OCI-LY3 (cell line): ENCODE results near the gene PAQR5.

Experiments used
- H2AFZ ChIP-seq: fragments of 200-600, 300-600 bp; shearing (Covaris generic); 2 replicates; pipeline ENCODE4 v1.6.0; 2014; ENCODE audit warnings: antibody characterized with exemption, low read depth, low read length
- H3K27ac ChIP-seq: fragments of 200-600, 300-600 bp; sonication (generic); 2 replicates; pipeline ENCODE4 v1.5.1; 2014; ENCODE audit warnings: mild to moderate bottlenecking, low read length, moderate library complexity, mixed read lengths
- H3K27me3 ChIP-seq: fragments of 200-600, 300-600 bp; sonication (generic); 2 replicates; pipeline ENCODE4 v1.6.1; 2014; ENCODE audit warnings: low read depth, low read length, mixed read lengths
- H3K36me3 ChIP-seq: fragments of 200-600, 300-600 bp; sonication (generic); replicated peaks from 2 replicates; pipeline ENCODE3; 2014; ENCODE audit warnings: low read depth, low read length, mixed read lengths
- H3K4me1 ChIP-seq: fragments of 300-600, 200-600 bp; sonication (generic); 2 replicates; pipeline ENCODE4 v1.6.1; 2014; ENCODE audit warnings: low read length, mixed read lengths
- H3K4me2 ChIP-seq: fragments of 200-600, 300-600 bp; sonication (generic); 2 replicates; pipeline ENCODE4 v1.6.1; 2014; ENCODE audit warnings: low read length, mixed read lengths
- H3K4me3 ChIP-seq: fragments of 300-600, 200-600 bp; sonication (generic); 2 replicates; pipeline ENCODE4 v1.5.1; 2014; ENCODE audit warnings: antibody characterized with exemption, mild to moderate bottlenecking, low read length, moderate library complexity
- H3K79me2 ChIP-seq: fragments of 300-600, 200-600 bp; shearing (Covaris generic); 2 replicates; pipeline ENCODE4 v1.6.1; 2014; ENCODE audit warnings: mild to moderate bottlenecking, low read length, mixed read lengths
- H3K9ac ChIP-seq: fragments of 300-600, 200-600 bp; shearing (Covaris generic); 2 replicates; pipeline ENCODE4 v1.6.0; 2014; ENCODE audit warnings: mild to moderate bottlenecking, low read length, moderate library complexity
- H3K9me3 ChIP-seq: fragments of 200-600, 300-600 bp; shearing (Covaris generic); 2 replicates; pipeline ENCODE4 v1.6.1; 2014; ENCODE audit warnings: low read length, mixed read lengths; ENCODE audit not compliant: insufficient read depth
- H4K20me1 ChIP-seq: fragments of 200-600, 300-600 bp; sonication (generic); 2 replicates; pipeline ENCODE4 v1.6.1; 2016; ENCODE audit warnings: low read length, mixed read lengths; ENCODE audit not compliant: insufficient read depth
- EZH2phosphoT487 ChIP-seq: fragments of 200-600 bp; shearing (Covaris generic); IDR thresholded peaks from 2 replicates; pipeline ENCODE4 v1.6.1; 2018; ENCODE audit warnings: antibody characterized with exemption, mixed run types, low read depth
- TF ChIP-seq, protein P1 (sequence below): fragments of 200-600, 300-600 bp; sonication (generic); IDR thresholded peaks from 2 replicates; pipeline ENCODE4 v1.5.1; 2014; ENCODE audit warnings: antibody characterized with exemption, low read length, low read depth

PAQR5 gene

DNA sequence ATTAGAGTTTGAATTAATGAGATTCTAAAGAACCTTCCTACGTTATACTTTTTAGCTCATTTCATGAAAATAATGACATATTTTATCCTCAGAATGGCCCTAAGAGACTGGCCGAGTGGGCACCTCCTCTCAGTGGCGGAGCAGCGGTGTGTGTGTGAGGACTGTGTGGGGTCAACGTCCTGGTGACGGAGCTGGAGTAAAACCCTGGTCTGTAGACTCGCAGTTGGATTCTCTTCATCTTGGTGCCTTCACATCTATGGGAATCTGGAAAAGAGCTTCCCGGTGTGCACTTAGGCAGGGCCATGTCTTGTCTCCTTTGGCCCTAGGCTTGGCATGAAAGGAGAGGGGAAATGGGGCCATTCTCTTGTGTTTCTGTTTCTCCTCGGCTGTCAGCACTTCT, 21.4 kb upstream of the PAQR5 start:
- H3K4me2 ChIP-seq, result no peak overlapping the region
- H3K27ac ChIP-seq, result no peak overlapping the region
- H3K79me2 ChIP-seq, result no peaks in the 10 kb centered on the region
- no peaks in the 10 kb centered on the region for H3K4me1 ChIP-seq
- no peaks in the 10 kb centered on the region for H3K27me3 ChIP-seq
- no peak overlapping the region for H2AFZ ChIP-seq
- H4K20me1 ChIP-seq, result no peaks in the 10 kb centered on the region
- H3K36me3 ChIP-seq, result no peaks in the 10 kb centered on the region
- TF ChIP-seq, protein P1, sequence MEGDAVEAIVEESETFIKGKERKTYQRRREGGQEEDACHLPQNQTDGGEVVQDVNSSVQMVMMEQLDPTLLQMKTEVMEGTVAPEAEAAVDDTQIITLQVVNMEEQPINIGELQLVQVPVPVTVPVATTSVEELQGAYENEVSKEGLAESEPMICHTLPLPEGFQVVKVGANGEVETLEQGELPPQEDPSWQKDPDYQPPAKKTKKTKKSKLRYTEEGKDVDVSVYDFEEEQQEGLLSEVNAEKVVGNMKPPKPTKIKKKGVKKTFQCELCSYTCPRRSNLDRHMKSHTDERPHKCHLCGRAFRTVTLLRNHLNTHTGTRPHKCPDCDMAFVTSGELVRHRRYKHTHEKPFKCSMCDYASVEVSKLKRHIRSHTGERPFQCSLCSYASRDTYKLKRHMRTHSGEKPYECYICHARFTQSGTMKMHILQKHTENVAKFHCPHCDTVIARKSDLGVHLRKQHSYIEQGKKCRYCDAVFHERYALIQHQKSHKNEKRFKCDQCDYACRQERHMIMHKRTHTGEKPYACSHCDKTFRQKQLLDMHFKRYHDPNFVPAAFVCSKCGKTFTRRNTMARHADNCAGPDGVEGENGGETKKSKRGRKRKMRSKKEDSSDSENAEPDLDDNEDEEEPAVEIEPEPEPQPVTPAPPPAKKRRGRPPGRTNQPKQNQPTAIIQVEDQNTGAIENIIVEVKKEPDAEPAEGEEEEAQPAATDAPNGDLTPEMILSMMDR, result no peak
- no peak for TF ChIP-seq EZH2phosphoT487
- no peaks in the 10 kb centered on the region for H3K9me3 ChIP-seq
- no peak overlapping the region for H3K4me3 ChIP-seq
- H3K9ac ChIP-seq, result no peak overlapping the region

DNA sequence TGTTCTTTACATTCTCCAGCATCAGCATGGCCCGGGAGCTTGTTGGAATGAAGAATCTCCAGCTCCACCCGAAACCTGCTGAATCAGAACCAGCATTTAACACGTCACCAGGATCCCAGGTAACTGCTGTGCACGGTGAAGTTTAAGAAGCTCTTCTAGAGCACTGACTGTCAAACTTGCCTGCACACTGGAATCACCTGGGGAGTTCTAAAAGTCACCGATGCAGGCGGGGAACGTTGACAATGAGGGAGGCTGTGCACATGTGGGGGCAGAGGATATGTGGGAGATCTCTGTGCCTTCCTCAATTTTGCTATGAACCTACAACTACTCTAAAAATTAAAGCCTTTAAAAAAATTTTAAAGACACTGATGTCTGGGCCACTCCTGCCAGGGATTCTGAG, 19.1 kb upstream of the PAQR5 start:
- Histone ChIP-seq H3K9ac (no peak overlapping the region), H3K4me1 (no peaks in the 10 kb centered on the region), H3K27ac (no peak overlapping the region), H3K9me3 (no peaks in the 10 kb centered on the region), H3K4me3 (no peak overlapping the region), H3K27me3 (no peaks in the 10 kb centered on the region), H4K20me1 (no peaks in the 10 kb centered on the region), H3K36me3 (no peaks in the 10 kb centered on the region), H3K79me2 (no peaks in the 10 kb centered on the region), H3K4me2 (no peak overlapping the region), H2AFZ (no peak overlapping the region)
- TF ChIP-seq, protein P1, result no peak
- TF ChIP-seq EZH2phosphoT487, result no peak

DNA sequence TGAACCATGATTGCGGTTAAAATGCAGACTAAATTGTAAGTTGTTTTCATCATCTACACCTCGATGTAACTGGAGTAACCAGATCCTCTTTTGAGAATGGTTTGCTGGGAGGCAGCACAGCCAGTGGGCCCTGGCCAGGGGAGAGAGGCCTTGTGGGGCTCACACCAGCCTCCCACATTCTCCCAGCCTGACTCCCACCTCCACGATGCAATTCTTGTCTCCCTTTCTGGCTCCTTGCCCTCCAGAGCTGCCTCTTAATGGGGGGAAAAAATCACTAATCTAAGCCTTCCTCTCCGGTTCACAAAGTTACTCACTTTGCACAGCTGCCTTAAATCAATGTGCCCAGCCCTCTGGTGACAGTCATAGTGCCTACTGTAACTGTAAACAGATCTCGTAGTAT, 17.9 kb upstream of the PAQR5 start:
- H2AFZ ChIP-seq, result no peak overlapping the region
- no peak overlapping the region for H3K4me2 ChIP-seq
- H3K36me3 ChIP-seq, result no peaks in the 10 kb centered on the region
- no peaks in the 10 kb centered on the region for H3K9me3 ChIP-seq
- no peaks in the 10 kb centered on the region for H3K79me2 ChIP-seq
- TF ChIP-seq EZH2phosphoT487, result no peak
- TF ChIP-seq, protein P1, result no peak
- no peaks in the 10 kb centered on the region for H3K4me1 ChIP-seq
- H3K9ac ChIP-seq, result no peak overlapping the region
- H3K4me3 ChIP-seq, result no peak overlapping the region
- no peaks in the 10 kb centered on the region for H4K20me1 ChIP-seq
- H3K27ac ChIP-seq, result no peak overlapping the region
- no peaks in the 10 kb centered on the region for H3K27me3 ChIP-seq

DNA sequence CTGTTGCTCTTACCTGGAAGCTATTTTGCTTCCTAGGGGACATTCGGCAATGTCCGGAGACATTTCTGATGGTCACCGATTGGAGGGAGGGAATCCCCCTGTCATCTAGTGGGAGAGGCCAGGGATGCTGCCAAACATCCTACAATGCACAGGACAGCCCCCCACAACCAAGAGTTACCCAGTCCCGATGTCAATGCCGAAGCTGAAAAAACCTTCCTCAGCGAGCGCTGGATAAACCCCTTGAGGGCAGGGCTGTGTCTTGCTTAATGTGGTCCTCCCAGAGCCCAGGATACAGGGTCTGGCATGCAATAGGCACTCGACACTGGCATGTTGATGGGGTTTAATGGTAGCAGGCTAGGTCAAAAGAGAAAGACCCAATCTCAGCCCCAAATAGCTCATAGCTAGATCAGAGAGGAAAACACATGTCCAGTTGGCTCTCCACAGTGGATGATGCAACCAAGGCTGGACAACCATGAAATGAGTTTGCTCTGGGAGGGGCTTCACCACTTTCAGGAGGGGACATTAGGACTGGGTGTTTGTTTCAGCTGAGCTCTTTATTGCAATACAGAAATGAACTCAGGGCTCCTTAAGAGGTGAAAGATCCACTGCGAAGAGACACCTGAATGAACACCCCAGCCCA, 16.5 kb upstream of the PAQR5 start:
- Histone ChIP-seq H3K27ac (no peak overlapping the region), H3K27me3 (no peaks in the 10 kb centered on the region), H3K9ac (no peak overlapping the region), H3K36me3 (no peaks in the 10 kb centered on the region), H4K20me1 (no peaks in the 10 kb centered on the region), H3K4me3 (no peak overlapping the region), H3K4me1 (no peaks in the 10 kb centered on the region), H3K9me3 (no peaks in the 10 kb centered on the region), H2AFZ (no peak overlapping the region), H3K4me2 (no peak overlapping the region), H3K79me2 (no peaks in the 10 kb centered on the region)
- TF ChIP-seq EZH2phosphoT487, result no peak

DNA sequence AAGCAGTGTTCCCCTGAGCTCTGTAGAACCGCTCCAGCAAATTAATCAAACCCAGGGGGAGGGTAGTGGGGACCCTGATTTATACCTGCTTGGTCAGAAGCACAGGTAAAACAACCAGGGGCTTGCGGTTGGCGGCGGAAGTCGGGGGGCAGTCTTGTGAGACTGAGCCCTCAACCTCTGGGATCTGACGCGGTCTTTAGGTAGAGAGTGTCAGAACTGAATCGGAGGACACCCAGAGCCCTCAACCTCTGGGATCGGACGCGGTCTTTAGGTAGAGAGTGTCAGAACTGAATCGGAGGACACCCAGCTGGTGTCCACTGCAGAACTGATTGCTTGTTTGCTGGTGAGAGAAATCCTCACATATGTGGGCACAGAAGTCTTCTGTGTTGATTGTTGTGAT, 12.9 kb upstream of the PAQR5 start:
- Histone ChIP-seq H3K79me2 (no peaks in the 10 kb centered on the region), H4K20me1 (no peaks in the 10 kb centered on the region), H3K9me3 (no peaks in the 10 kb centered on the region), H2AFZ (no peak overlapping the region), H3K4me2 (no peak overlapping the region), H3K9ac (no peak overlapping the region), H3K36me3 (no peaks in the 10 kb centered on the region), H3K4me3 (no peak overlapping the region), H3K27me3 (no peaks in the 10 kb centered on the region), H3K4me1 (no peaks in the 10 kb centered on the region), H3K27ac (no peak overlapping the region)
- TF ChIP-seq EZH2phosphoT487, result no peak
- TF ChIP-seq, protein P1, result no peak
